Cardiac muscle cell (in vitro differentiated cells and primary cell): ENCODE results near the gene GTF2H3. TPM values are rescaled to one million over a fixed set of nuclear protein-coding genes. Genes with fewer than 3 reads are reported as not detected.

Experiments
- DNase-seq, 2 donors: peaks; one replicate each; pipeline versions ENCODE4 v3.0.0 to v3.0.0-alpha.2; 2010 to 2017; ENCODE audit warnings: low read depth in 1 of 2, low spot score in 1 of 2
- H3K27ac ChIP-seq: fragments of 200-600 bp; sonication (generic); 2 replicates; pipeline ENCODE4 v1.5.1; 2016
- H3K27me3 ChIP-seq: fragments of 200-600 bp; sonication (generic); 2 replicates; pipeline ENCODE4 v1.6.0; 2016; ENCODE audit warnings: control low read depth
- H3K36me3 ChIP-seq: fragments of 200-600 bp; sonication (generic); 2 replicates; pipeline ENCODE4 v1.5.1; 2016; ENCODE audit warnings: control low read depth
- H3K4me1 ChIP-seq: fragments of 200-600 bp; sonication (generic); 2 replicates; pipeline ENCODE4 v1.8.1; 2017; ENCODE audit warnings: low read depth, mild to moderate bottlenecking, mixed run types
- H3K4me3 ChIP-seq: fragments of 200-600 bp; sonication (generic); 2 replicates; pipeline ENCODE4 v1.5.1; 2016; ENCODE audit warnings: mild to moderate bottlenecking
- H3K9me3 ChIP-seq: fragments of 200-600 bp; sonication (generic); 2 replicates; pipeline ENCODE4 v1.5.1; 2017; ENCODE audit warnings: low read depth, mild to moderate bottlenecking, control low read depth
- CTCF ChIP-seq: IDR thresholded peaks from 2 replicates; pipeline ENCODE4 v1.5.1; 2012; ENCODE audit warnings: low read depth, mild to moderate bottlenecking, low read length
- polyA plus RNA-seq: library from polyadenylated mRNA; unstranded; fragments of >200 nt; fragmentation: Nextera tagmentation; extraction: Ambion mirVana; gene quantifications from 2 replicates; pipeline ENCODE4 v1.2.1, GENCODE V29; 2016
- total RNA-seq: library from RNA; depleted of rRNA; stranded (reverse); fragments of >200 nt; gene quantifications from 2 replicates; pipeline ENCODE4 v1.2.3, GENCODE V29; 2016

The GTF2H3 gene
- total and polyA plus RNA-seq, 2 experiments from 2014 or later, result 14.7 to 16.2 TPM

GRCh38 chr12:123659996-123660727 lies 26.5 kb downstream of the GTF2H3 start:
- no peak overlapping the region for H3K27ac ChIP-seq
- DNase-seq, result peak in 1 of 2 donors; percentile 86
- peaks cover 15% of the 10 kb centered on the region for H3K36me3 ChIP-seq

GRCh38 chr12:123667771-123668170 lies 34.1 kb downstream of the GTF2H3 start:
- no peaks in the 10 kb centered on the region for H3K36me3 ChIP-seq
- no peak overlapping the region for H3K4me3 ChIP-seq
- no peak overlapping the region for H3K27ac ChIP-seq
- no peaks in the 10 kb centered on the region for H3K9me3 ChIP-seq
- H3K27me3 ChIP-seq, result no peaks in the 10 kb centered on the region
- TF ChIP-seq CTCF, result no peak
- no peak for DNase-seq
- H3K4me1 ChIP-seq, result peaks cover 7% of the 10 kb centered on the region

More at GRCh38 chr12:123659996-123660727, 26.5 kb downstream of the GTF2H3 start:
- Histone ChIP-seq H3K9me3 (no peaks in the 10 kb centered on the region), H3K4me1 (no peaks in the 10 kb centered on the region), H3K27me3 (no peaks in the 10 kb centered on the region), H3K4me3 (no peak overlapping the region)
- no peak for TF ChIP-seq CTCF

GRCh38 chr12:123670882-123671728 lies 37.5 kb downstream of the GTF2H3 start, which contains the start of gene TCTN2:
TCTN2 (plus strand) TSS chr12:123671113; CDS start chr12:123671241, 128 bp downstream.
- Histone ChIP-seq H3K27ac (peak within 1 kb of the TSS; percentile 49), H3K4me1 (peaks cover 7% of the 10 kb centered on the region), H3K27me3 (no peaks in the 10 kb centered on the region), H3K4me3 (peak within 1 kb of the TSS; percentile 90), H3K9me3 (no peaks in the 10 kb centered on the region), H3K36me3 (peaks cover 8% of the 10 kb centered on the region)
- no peak for TF ChIP-seq CTCF
- DNase-seq, result peak; percentile 94 to 96

- peak in 1 of 2 donors; percentile 4 for DNase-seq
- no peaks in the 10 kb centered on the region for H3K27me3 ChIP-seq
- no peaks in the 10 kb centered on the region for H3K9me3 ChIP-seq
- H3K27ac ChIP-seq, result no peak overlapping the region
- TF ChIP-seq CTCF, result no peak
- H3K4me1 ChIP-seq, result peaks cover 7% of the 10 kb centered on the region
- H3K36me3 ChIP-seq, result peaks cover 8% of the 10 kb centered on the region
- H3K4me3 ChIP-seq, result peak overlapping the region; percentile 90
These were observed 38.2 kb downstream of the GTF2H3 start for GRCh38 chr12:123671876-123672275.

GRCh38 chr12:123675436-123675835 lies 41.8 kb downstream of the GTF2H3 start:
- TF ChIP-seq CTCF, result no peak
- peaks cover 7% of the 10 kb centered on the region for H3K4me1 ChIP-seq
- no peak overlapping the region for H3K4me3 ChIP-seq
- no peaks in the 10 kb centered on the region for H3K9me3 ChIP-seq
- no peak for DNase-seq
- H3K27ac ChIP-seq, result no peak overlapping the region
- H3K27me3 ChIP-seq, result no peaks in the 10 kb centered on the region
- H3K36me3 ChIP-seq, result peaks cover 10% of the 10 kb centered on the region
